ENCODE data around the gene MTSS2.
A peak's percentile ranks its signal among the peaks of the same experiment; 100 is the strongest.

The MTSS2 gene

GRCh38 chr16:70714581-70715054 is 28.8 kb upstream of the MTSS2 start:
- no peak for DNase-seq

GRCh38 chr16:70713824-70714223 is 28.0 kb upstream of the MTSS2 start:
- no peak for DNase-seq

GRCh38 chr16:70713342-70713741 is 27.5 kb upstream of the MTSS2 start:
- no peak for DNase-seq

GRCh38 chr16:70712942-70713341 is 27.1 kb upstream of the MTSS2 start:
- DNase-seq: no peak

- DNase-seq: no peak
These were observed 26.5 kb upstream of the MTSS2 start for GRCh38 chr16:70712359-70712758.

- DNase-seq: no peak
These were observed 25.6 kb upstream of the MTSS2 start for GRCh38 chr16:70711211-70712031.

GRCh38 chr16:70710422-70711210 is 24.8 kb upstream of the MTSS2 start:
- DNase-seq: no peak

- DNase-seq: no peak
These were observed 24.1 kb upstream of the MTSS2 start for GRCh38 chr16:70709942-70710341.

- DNase-seq: no peak
These were observed 23.6 kb upstream of the MTSS2 start for GRCh38 chr16:70709457-70709856.

GRCh38 chr16:70708366-70709246 is 22.8 kb upstream of the MTSS2 start:
- no peak for DNase-seq

GRCh38 chr16:70706948-70707465 is 21.2 kb upstream of the MTSS2 start:
- no peak for DNase-seq

- DNase-seq: no peak
These were observed 19.2 kb upstream of the MTSS2 start for GRCh38 chr16:70705056-70705455.

GRCh38 chr16:70704586-70704985 is 18.7 kb upstream of the MTSS2 start:
- no peak for DNase-seq

GRCh38 chr16:70703835-70704381 is 18.1 kb upstream of the MTSS2 start:
- DNase-seq: no peak

GRCh38 chr16:70703041-70703834 is 17.4 kb upstream of the MTSS2 start:
- DNase-seq: peak; percentile 88

- DNase-seq: no peak
These were observed 16.8 kb upstream of the MTSS2 start for GRCh38 chr16:70702624-70703023.

- DNase-seq: no peak
These were observed 16.1 kb upstream of the MTSS2 start for GRCh38 chr16:70701998-70702397.

- no peak for DNase-seq
These were observed 15.7 kb upstream of the MTSS2 start for GRCh38 chr16:70701596-70701995.

- DNase-seq: no peak
These were observed 15.2 kb upstream of the MTSS2 start for GRCh38 chr16:70701036-70701435.

GRCh38 chr16:70700101-70701020 is 14.5 kb upstream of the MTSS2 start:
- DNase-seq: peak; percentile 34

Measured in NCI-H1694 (cell line).